Erythroblast (primary cell): Measurements from ENCODE around the gene GSC2.

Experiments used
- DNase-seq, 2 experiments: peaks; one replicate each; lab custom pipeline; 2025; lab: John Stamatoyannopoulos, UW
- GATA1 ChIP-seq: IDR thresholded peaks from 2 replicates; pipeline ENCODE4 v1.6.1; 2011; ENCODE audit warnings: low read depth, mild to moderate bottlenecking, control low read depth, low read length, moderate library complexity
- POLR2A ChIP-seq: IDR thresholded peaks from 2 replicates; pipeline ENCODE4 v1.6.1; 2011; ENCODE audit warnings: mild to moderate bottlenecking, low read length

The GSC2 gene

GRCh38 chr22:19106886-19107729 is 43.0 kb downstream of the GSC2 start:
- no peak for DNase-seq
- TF ChIP-seq GATA1: no peak
- TF ChIP-seq POLR2A: no peak

GRCh38 chr22:19105867-19106802 is 44.0 kb downstream of the GSC2 start:
- TF ChIP-seq POLR2A (no peak), GATA1 (no peak)
- DNase-seq: peak; percentile 33 to 66

- TF ChIP-seq GATA1: no peak
- no peak for TF ChIP-seq POLR2A
- DNase-seq: no peak
Measured at GRCh38 chr22:19105456-19105855, 44.6 kb downstream of the GSC2 start.

GRCh38 chr22:19103880-19104821 is 45.9 kb downstream of the GSC2 start:
- DNase-seq: no peak
- TF ChIP-seq POLR2A: no peak
- no peak for TF ChIP-seq GATA1

GRCh38 chr22:19098157-19098556 is 51.9 kb downstream of the GSC2 start:
- TF ChIP-seq GATA1 (no peak), POLR2A (no peak)
- no peak for DNase-seq

GRCh38 chr22:19097518-19097917 is 52.6 kb downstream of the GSC2 start:
- TF ChIP-seq POLR2A (no peak), GATA1 (no peak)
- DNase-seq: no peak
